GM21528 (cell line): ENCODE data around the gene BRSK1.
A peak's percentile ranks its signal among the peaks of the same experiment; 100 is the strongest.
"Not testable (repeated sequence)": the region's sequence is repeated elsewhere in the genome, so short reads cannot be mapped to it uniquely, and the experiment has no call there.

ENCODE experiments used
- ATAC-seq: cut with Tn5 transposase; IDR thresholded peaks from one replicate; pipeline ENCODE4 v1.9.1; 2021; ENCODE audit warnings: mild to moderate bottlenecking, moderate library complexity; ENCODE audit not compliant: unreplicated experiment, low FRiP score

Gene BRSK1

GRCh38 chr19:55322204-55322885 lies 38.5 kb downstream of the BRSK1 start:
- no peak for ATAC-seq

DNA sequence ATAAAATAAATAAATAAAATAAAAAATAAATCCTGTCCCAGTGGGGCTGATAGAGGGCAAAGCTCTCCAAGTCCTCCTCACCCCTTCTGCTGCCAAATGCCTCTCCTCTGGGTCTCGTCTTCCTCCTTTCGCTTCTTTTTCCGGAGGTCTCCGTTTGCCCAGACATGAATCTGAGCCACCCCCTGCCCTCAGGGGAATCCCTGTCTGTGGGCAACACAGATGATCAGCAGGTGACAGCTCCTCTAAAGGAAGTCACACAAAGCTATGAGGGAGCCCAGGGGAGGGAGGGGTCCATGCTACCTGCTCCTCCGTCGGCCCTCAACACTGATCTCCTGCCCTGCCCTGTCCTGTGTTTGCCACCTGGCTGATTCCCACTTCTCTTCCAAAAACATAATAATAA lies 40.9 kb downstream of the BRSK1 start:
- no peak for ATAC-seq

- no peak for ATAC-seq
Measured at GRCh38 chr19:55325172-55325571, 41.4 kb downstream of the BRSK1 start, which contains the start of gene TMEM150B. Gene TMEM150B, minus strand, starts transcription at chr19:55325341. Its CDS starts 4,305 bp downstream, at chr19:55321036.

DNA sequence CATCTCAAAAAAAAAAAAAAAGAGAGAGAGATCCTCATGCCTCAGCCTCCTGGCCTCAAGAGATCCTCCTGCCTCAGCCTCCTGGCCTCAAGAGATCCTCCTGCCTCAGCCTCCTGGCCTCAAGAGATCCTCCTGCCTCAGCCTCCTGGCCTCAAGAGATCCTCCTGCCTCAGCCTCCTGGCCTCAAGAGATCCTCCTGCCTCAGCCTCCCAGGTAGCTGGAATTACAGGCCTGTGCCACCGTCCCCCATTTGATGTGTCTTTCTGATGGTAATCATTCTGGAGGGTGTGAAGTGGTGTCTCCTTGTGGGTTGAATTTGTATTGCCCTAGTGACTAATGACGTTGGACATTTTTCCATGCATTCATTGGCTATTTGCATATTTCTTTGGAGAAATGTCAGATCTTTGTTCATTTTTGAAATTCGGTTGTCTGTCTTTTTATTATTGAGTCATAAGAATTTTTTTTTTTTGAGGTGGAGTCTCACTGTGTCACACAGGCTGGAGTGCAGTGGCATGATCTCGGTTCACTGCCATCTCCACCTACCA lies 45.0 kb downstream of the BRSK1 start:
- ATAC-seq = not testable (repeated sequence)

- ATAC-seq = not testable (repeated sequence)
Measured at GRCh38 chr19:55329791-55330190, 46.0 kb downstream of the BRSK1 start.

- ATAC-seq = no peak
Measured at GRCh38 chr19:55333870-55334269, 50.1 kb downstream of the BRSK1 start.

- ATAC-seq = no peak
Measured at GRCh38 chr19:55336101-55336500, 52.3 kb downstream of the BRSK1 start.

DNA sequence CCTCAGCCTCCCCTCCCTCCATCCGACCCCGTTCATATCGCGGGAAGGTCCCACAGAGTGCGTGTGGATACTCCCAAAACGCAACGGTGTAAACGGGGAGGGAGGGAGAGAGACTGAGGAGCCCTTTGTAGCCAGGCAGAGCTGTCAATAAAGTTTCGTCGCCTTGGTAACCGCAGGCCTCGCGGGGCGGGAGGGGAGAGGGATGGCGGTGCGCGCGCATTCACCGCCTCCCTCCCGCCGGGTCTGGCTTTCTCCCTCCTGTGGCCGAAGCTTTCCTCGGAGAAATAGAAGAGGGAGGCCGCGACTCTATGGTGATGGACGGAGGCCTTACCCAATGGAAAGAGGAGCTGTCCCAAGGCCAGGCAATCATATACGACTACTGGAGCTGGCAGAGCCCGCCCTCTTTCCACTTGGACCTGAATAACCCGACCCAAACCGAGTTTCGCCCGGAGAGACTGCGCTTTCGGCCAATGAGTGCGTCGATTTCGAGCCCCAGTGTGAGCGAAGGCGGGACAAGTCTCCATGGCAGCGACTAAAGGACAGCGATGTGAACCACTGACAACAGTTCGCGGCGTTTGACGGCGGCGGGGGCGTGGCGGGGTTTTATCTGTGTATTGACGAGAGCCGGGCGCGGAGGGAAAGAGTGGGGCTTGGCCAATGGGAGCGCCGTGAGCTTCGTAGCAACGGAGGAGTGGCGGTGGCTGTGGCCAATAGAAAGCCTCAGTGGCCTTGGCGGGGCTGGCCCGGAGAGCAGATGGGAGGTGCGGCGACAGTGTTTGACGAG lies 55.5 kb downstream of the BRSK1 start, which contains the start of gene KMT5C:
Gene KMT5C (plus strand): TSS at position 772 of the 784 bp plus-strand sequence. CDS start 2,061 bp downstream, outside the sequence.
- ATAC-seq = peak; percentile 86

- no peak for ATAC-seq
Measured at GRCh38 chr19:55339889-55340783, 56.3 kb downstream of the BRSK1 start.

GRCh38 chr19:55340784-55341147 lies 57.0 kb downstream of the BRSK1 start:
- ATAC-seq = no peak

- ATAC-seq = no peak
Measured at GRCh38 chr19:55341171-55341588, 57.4 kb downstream of the BRSK1 start.

- ATAC-seq = no peak
Measured at GRCh38 chr19:55341595-55342531, 58.1 kb downstream of the BRSK1 start.

- no peak for ATAC-seq
Measured at GRCh38 chr19:55344444-55344843, 60.6 kb downstream of the BRSK1 start.

GRCh38 chr19:55345101-55345817 lies 61.5 kb downstream of the BRSK1 start:
- no peak for ATAC-seq

DNA sequence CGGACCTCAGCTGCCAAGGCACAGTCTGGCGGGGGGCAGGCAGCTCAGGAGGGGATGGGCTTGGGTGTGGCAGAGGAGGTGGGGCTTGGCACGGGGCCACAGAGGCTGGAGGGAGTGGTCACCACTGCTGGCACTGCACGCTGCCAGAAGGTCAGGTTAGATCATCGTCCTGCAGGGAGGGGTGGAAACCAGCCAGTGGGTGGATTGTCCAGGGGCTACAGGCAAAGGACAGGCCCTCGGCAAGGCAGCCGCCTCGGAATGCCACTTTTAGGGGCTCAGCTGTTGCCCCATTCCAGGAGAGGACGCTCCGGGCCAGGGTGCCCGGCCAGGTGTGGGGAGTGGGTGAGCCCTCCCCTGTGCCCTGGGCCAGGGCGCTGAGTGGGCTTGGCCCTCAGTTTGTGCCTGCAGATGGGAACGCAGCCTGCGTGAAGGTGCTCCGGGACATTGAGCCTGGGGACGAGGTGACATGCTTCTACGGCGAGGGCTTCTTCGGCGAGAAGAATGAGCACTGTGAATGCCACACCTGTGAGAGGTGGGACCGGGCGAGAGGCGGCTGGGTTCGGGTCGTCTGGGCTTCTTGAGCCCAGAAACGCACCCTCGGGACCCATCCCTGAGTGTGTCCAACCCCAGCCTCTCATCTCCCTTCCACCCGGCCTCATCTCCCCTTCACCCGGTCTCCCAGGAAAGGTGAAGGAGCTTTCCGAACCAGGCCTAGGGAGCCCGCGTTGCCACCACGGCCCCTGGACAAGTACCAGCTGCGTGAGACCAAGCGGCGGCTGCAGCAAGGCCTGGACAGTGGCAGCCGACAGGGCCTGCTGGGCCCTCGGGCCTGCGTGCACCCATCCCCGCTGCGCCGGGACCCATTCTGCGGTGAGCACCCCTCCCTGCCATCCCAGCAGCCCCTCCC lies 62.3 kb downstream of the BRSK1 start:
- ATAC-seq = no peak

- no peak for ATAC-seq
Measured at GRCh38 chr19:55346725-55347441, 63.1 kb downstream of the BRSK1 start.

DNA sequence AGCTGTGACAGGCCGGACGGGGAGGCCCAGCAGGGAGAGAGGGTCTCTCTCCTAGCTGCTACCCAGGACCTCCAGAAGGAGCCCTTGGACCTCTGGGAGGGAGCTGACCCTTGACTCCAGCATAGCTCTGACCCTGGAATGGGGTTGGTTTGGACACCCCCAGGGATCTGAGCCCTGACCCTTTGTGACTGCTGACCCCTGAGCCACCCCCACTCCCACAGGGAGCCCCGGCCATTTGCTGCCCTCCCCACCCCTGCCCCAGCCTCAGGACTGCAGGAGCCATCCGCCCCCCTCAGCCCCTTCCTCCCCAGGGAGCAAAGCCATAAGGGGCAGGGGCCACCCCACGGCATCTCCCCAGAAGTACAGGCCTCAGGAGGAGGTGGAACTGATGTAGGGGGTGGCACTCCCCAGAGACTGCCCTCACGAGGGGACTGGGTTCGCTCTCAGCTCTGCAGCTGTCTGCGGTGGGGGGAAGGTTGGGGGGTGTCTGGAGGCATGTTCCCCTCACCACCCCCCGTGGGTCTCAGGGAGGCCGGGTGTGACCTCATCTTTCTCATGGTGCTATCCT lies 63.7 kb downstream of the BRSK1 start:
- no peak for ATAC-seq
